Subcutaneous preadipocyte (primary cell): ENCODE measurements around the gene LDHD. TPM values are rescaled to one million over a fixed set of nuclear protein-coding genes. Genes with fewer than 3 reads are reported as not detected.

Experiments
- total RNA-seq: library from RNA; depleted of rRNA; stranded (reverse); fragments of >200 nt; gene quantifications from 2 replicates; pipeline ENCODE4 v1.2.3, GENCODE V29; 2012

The LDHD gene
- total RNA-seq, result 0.39 and 1.1 TPM in 2 replicates

GRCh38 chr16:75116081-75116910, at the start of gene LDHD:
LDHD (minus strand) TSS chr16:75116780; CDS start chr16:75116720, 60 bp downstream.

GRCh38 chr16:75148311-75149195, 32.0 kb upstream of the LDHD start, which contains the start of gene ZFP1:
ZFP1 (plus strand) TSS chr16:75148524; CDS start chr16:75152952, 4,428 bp downstream.

Other genes with a start within 250 kb of the LDHD start
- 16.5 and 19.0 TPM in 2 replicates for gene WDR59, start 131.7 kb downstream of the LDHD start, total RNA-seq
- 15.4 and 19.2 TPM in 2 replicates for gene ZNRF1, start 117.8 kb downstream of the LDHD start, total RNA-seq
- gene ZFP1, start 31.7 kb upstream of the LDHD start, total RNA-seq, result 10.3 and 12.1 TPM in 2 replicates
- gene CTRB2, start 90.4 kb upstream of the LDHD start, total RNA-seq, result not detected in 2 replicates
- gene CTRB1, start 102.2 kb upstream of the LDHD start, total RNA-seq, result not detected in 2 replicates
- gene BCAR1, start 134.8 kb upstream of the LDHD start, total RNA-seq, result 37.8 and 42.4 TPM in 2 replicates